Stimulated activated CD8-positive, alpha-beta memory T cell treated with anti-CD3 and anti-CD28 coated beads, Interleukin-7, amount 100 ng/mL, for 24 hours (primary cell): ENCODE data around the gene POLR2J3.
"Not testable (repeated sequence)": the region's sequence is repeated elsewhere in the genome, so short reads cannot be mapped to it uniquely, and the experiment has no call there.

ENCODE experiments used
- DNase-seq: peaks from one replicate; pipeline ENCODE4 v3.0.0-alpha.2; 2020; ENCODE audit warnings: low read depth

POLR2J3 gene

GRCh38 chr7:102572261-102573239, at the start of gene POLR2J3:
POLR2J3 (minus strand) TSS chr7:102572583; CDS start chr7:102572521, 62 bp downstream.
- DNase-seq, result peak; percentile 100

GRCh38 chr7:102618122-102618521, 45.7 kb upstream of the POLR2J3 start:
- DNase-seq, result not testable (repeated sequence)

DNA sequence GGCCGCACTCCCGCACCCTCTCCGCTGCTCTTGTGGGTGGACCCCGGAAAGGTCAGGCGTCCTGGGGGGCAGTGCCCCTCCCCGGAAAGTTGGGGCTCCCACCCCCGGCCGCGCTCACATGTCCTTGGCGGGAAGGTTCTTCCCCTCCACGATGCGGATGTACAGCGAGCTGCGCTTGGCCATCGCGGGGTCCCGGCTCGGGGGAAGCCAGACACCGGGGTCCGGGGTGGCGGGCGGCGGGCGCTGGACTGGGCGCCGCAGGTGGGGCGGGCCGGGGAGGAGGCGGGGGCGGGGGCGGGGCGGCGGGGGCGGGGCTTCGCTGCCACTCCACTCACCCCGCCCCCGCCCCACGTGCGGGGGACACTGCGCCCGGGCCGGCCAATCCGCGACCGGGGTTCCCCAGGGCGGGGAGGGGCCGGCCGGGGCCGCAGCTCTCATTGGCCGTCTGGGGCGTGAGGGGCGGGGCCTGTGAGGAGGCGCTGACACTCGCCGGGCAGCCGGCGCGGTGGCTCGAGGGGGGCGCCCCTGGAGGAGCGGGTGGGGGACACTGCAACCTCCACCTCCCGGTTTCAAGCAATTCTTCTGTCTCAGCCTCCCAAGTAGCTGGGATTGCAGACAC, 44.2 kb upstream of the POLR2J3 start, which contains the start of gene RASA4:
RASA4 (minus strand) TSS at position 250 of the 619 bp plus-strand sequence; CDS start at position 183, 67 bp downstream.
- not testable (repeated sequence) for DNase-seq

- DNase-seq, result not testable (repeated sequence)
These were observed 43.5 kb upstream of the POLR2J3 start for GRCh38 chr7:102615930-102616329.

DNA sequence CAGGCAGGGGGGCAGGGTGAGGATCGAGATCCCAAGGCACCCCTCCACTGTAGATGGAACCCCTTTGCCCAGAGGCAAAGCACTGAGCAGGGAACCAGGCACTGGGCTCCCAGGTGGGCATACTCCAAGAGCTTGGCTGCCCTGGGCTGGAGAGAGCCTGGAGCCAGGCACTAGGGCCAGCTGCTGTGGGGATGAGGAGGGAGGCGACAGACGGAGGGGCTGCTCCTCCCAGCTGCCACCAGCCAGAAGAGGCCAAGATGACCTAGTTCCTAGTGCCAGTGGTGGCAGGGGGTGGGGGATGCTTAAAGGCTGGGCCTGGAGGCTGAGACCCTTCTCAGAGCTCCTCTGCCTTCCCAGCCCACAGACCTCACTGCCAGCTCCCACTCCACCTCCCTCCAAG, 42.5 kb upstream of the POLR2J3 start:
- not testable (repeated sequence) for DNase-seq

DNA sequence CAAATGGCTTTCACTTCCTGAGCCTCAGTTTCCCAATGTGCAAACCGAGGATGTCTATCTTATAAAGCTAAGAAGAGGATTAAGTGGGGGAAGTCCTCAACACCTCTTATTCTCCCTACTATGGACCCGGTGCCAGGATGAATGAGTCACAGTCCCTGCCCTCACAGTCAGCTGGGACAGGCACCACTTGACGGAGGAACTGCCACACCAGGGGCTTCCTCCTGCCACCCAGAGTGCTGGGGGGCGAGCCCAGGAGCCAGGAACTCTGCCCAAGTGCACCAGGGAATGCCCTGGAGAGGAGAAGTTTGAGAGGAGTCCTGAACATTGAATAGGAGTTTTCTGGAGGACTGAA, 41.9 kb upstream of the POLR2J3 start:
- not testable (repeated sequence) for DNase-seq

DNA sequence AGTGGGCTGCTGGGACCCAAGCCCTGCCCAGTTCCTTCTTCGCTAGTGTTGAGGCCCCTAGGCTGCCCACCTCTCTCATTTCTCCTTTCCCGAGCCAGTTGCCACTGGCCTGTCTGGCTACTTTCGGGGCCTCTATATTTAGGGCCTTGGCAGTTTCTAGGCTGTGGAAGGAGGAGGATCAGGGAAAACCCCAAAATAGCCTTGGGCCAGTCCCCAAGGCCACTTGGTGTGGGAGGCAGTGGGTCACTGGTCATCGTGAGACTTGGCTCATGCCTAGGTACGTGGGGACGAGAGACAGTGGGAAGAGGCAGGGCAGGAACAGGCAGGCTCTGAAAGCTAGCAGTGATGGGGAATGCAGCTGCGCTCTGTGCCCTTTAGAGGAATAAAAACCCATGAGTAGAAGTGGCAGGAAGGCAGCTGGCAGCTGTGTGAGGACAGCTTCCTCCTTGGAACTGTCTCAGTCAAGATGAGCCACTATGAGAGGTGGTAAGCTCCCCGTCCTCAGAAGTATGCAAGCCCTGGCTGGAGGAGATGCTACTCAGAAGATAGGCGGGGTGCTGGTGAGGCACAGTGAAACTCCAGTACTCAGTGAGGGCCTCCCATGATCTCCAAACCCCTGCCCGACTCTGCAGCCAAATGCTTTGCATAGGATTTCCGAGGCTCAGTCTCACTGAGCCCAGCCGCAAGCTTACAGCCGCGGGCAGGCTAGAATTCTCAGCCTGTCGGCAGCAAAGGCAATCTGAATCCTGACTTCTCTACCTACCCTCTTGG, 41.4 kb upstream of the POLR2J3 start:
- not testable (repeated sequence) for DNase-seq

GRCh38 chr7:102611675-102612325, 39.4 kb upstream of the POLR2J3 start:
- DNase-seq, result not testable (repeated sequence)

GRCh38 chr7:102611013-102611674, 38.8 kb upstream of the POLR2J3 start:
- not testable (repeated sequence) for DNase-seq

DNA sequence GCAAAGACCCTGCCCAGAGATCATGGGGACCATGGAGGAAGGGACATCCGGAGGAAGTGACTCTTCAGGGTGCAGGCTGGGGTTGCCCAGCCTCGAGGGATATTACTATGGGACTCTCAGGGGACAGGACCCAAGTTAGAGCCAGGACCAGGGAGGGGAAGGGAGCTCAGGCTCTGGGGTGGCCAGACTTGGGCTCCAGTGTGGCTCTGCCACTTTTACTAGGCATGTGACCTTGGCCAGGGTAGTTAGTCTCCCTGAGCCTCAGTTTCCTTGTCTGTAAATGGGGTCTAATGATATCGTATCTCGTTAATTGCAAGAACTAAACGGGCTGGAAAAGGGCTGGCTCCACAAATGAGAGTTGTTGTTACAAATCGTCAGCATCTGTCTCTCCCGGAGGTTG, 38.1 kb upstream of the POLR2J3 start:
- DNase-seq, result not testable (repeated sequence)

DNA sequence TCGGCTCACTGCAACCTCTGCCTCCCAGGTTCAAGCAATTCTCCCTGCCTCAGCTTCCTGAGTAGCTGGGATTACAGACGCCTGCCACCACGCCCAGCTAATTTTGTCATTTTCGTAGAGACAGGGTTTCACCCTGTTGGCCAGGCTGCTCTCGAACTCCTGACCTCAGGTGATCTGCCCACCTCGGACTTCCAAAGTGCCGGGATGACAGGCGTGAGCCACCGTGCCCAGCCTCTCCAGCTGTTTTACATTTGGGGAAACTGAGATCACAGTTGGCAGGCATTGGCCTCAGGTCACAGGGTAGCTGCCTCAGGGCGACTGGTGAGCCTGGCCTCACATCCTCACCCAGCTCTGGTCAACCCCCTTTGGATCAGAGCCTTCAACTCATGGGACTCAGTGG, 37.4 kb upstream of the POLR2J3 start:
- DNase-seq, result not testable (repeated sequence)

DNA sequence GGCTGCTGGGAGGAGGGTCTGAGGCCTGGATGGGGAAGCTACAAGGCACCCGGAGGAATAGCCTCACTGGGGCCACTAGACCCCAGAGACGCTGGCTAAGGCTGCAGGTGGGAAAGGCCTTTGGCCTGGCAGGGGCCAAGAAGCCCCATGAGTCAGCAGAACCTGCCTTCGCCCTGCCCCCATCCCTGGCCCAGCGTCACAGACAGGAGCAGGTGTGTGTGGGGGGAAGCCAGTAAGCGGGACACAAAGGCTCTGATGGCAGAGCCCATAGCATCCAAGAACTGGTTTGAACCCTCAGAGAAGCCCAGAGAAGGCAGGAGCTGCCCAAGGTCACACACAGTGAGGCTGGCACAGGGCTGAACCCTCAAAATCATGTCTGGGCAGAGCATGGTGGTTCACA, 34.5 kb upstream of the POLR2J3 start:
- DNase-seq, result not testable (repeated sequence)

DNA sequence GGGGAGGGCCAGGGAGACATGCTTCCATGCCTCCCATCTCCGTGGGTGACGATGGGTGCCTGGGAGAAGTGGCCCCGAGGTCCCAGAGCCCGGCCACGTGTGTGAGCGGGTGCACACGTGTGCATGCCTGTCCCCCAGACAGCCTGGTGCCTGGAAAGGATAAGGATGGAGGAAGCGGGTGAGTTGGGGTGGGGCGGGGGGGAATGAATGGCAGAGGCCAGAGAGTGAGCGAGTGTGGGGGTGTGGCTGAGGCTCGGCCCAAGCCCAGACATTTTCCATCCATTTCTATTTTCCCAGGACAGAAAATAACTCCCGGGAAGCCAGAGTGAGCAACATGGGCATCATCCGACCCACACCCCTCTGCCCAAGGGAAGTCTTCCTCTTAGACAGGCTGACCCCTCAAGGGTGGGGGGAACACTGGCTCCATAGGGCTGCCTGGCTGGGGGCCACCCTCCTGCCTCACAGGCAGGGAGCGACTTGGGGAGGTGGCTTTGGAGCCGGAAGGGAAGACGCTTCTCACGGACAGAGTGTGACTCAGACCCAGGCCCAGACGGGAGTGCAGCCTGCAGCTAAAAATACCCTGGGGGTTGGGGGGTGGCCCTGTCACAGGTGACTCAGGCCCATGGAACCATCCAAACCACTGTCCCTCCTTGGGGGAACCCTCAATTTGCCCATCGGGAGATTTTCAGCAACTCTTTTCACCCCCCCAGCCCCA, 32.2 kb upstream of the POLR2J3 start:
- DNase-seq, result not testable (repeated sequence)

GRCh38 chr7:102602317-102602716, 29.9 kb upstream of the POLR2J3 start:
- not testable (repeated sequence) for DNase-seq

GRCh38 chr7:102599699-102600098, 27.3 kb upstream of the POLR2J3 start:
- DNase-seq, result not testable (repeated sequence)

DNA sequence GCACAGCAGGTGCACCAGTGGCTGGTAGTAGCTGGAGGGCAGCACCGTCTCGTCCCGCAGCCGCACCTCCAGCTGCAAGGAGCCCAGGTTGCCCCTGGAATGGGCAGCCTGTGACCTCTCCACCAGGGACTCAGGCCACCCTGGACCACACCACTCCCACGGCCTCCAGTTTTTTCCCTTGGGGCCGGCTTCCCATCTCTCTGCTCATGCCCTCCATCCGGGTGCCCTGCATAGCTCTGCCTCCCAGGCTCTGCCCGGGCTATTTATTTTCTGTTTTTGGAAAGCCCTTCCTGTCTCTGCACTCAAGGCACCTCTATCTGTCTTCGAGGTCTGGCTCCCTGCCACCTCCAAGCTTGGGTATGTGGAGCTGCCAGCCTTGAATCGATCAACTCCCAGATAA, 23.7 kb upstream of the POLR2J3 start:
- not testable (repeated sequence) for DNase-seq

GRCh38 chr7:102593637-102594334, 21.4 kb upstream of the POLR2J3 start:
- DNase-seq, result not testable (repeated sequence)

GRCh38 chr7:102592477-102593019, 20.2 kb upstream of the POLR2J3 start:
- not testable (repeated sequence) for DNase-seq

- not testable (repeated sequence) for DNase-seq
These were observed 17.5 kb upstream of the POLR2J3 start for GRCh38 chr7:102589857-102590256.
